ENCODE results near the gene ARL13B. TPM values are rescaled to one million over a fixed set of nuclear protein-coding genes. Genes with fewer than 3 reads are reported as not detected.
A peak's percentile ranks its signal among the peaks of the same experiment; 100 is the strongest.
"Not testable (repeated sequence)": the region's sequence is repeated elsewhere in the genome, so short reads cannot be mapped to it uniquely, and the experiment has no call there.

Gene ARL13B
- 12.2 and 16.4 TPM in 2 replicates for total RNA-seq

- DNase-seq (ENCODE audit: low read depth): peak; percentile 96
These were observed at the start of gene ARL13B for GRCh38 chr3:93979850-93980676. ARL13B (plus strand) TSS chr3:93980155; CDS start chr3:93980424, 269 bp downstream.

- no peak for DNase-seq (ENCODE audit: low read depth)
These were observed 48.2 kb upstream of the ARL13B start for GRCh38 chr3:93931597-93932229.

GRCh38 chr3:93934366-93935046, 45.4 kb upstream of the ARL13B start:
- DNase-seq (ENCODE audit: low read depth): no peak

GRCh38 chr3:93936549-93936948, 43.4 kb upstream of the ARL13B start:
- no peak for DNase-seq (ENCODE audit: low read depth)

GRCh38 chr3:93937485-93937884, 42.5 kb upstream of the ARL13B start:
- not testable (repeated sequence) for DNase-seq (ENCODE audit: low read depth)

- DNase-seq (ENCODE audit: low read depth): not testable (repeated sequence)
These were observed 30.0 kb upstream of the ARL13B start for GRCh38 chr3:93949958-93950357.

GRCh38 chr3:93961026-93961425, 18.9 kb upstream of the ARL13B start:
- DNase-seq (ENCODE audit: low read depth): no peak

- DNase-seq (ENCODE audit: low read depth): no peak
These were observed 18.5 kb upstream of the ARL13B start for GRCh38 chr3:93961489-93961888.

- no peak for DNase-seq (ENCODE audit: low read depth)
These were observed 17.2 kb upstream of the ARL13B start for GRCh38 chr3:93962798-93963197.

- not testable (repeated sequence) for DNase-seq (ENCODE audit: low read depth)
These were observed 14.8 kb upstream of the ARL13B start for GRCh38 chr3:93965106-93965505.

GRCh38 chr3:93969443-93969842, 10.5 kb upstream of the ARL13B start:
- DNase-seq (ENCODE audit: low read depth): peak; percentile 63

GRCh38 chr3:93969997-93970396, 10.0 kb upstream of the ARL13B start:
- DNase-seq (ENCODE audit: low read depth): no peak

- DNase-seq (ENCODE audit: low read depth): peak; percentile 75
These were observed 6.5 kb upstream of the ARL13B start, which contains the start of gene PROS1 for GRCh38 chr3:93973131-93974126. PROS1 (minus strand) TSS chr3:93973896; CDS start chr3:93973749, 147 bp downstream.

- no peak for DNase-seq (ENCODE audit: low read depth)
These were observed 1.7 kb downstream of the ARL13B start for GRCh38 chr3:93981649-93982048.

GRCh38 chr3:93983408-93983807, 3.5 kb downstream of the ARL13B start:
- DNase-seq (ENCODE audit: low read depth): no peak

- no peak for DNase-seq (ENCODE audit: low read depth)
These were observed 4.7 kb downstream of the ARL13B start for GRCh38 chr3:93984618-93985017.

- DNase-seq (ENCODE audit: low read depth): no peak
These were observed 8.3 kb downstream of the ARL13B start for GRCh38 chr3:93988283-93988682.

- no peak for DNase-seq (ENCODE audit: low read depth)
These were observed 8.8 kb downstream of the ARL13B start for GRCh38 chr3:93988764-93989163.

GRCh38 chr3:93989241-93989640, 9.3 kb downstream of the ARL13B start:
- DNase-seq (ENCODE audit: low read depth): no peak

GRCh38 chr3:93991631-93992030, 11.7 kb downstream of the ARL13B start:
- DNase-seq (ENCODE audit: low read depth): no peak

- DNase-seq (ENCODE audit: low read depth): no peak
These were observed 12.3 kb downstream of the ARL13B start for GRCh38 chr3:93992207-93992606.
